22Rv1 (cell line): ENCODE measurements around the gene NUP98.

Source experiments
- CTCF ChIP-seq: fragments of 450-650 bp; IDR thresholded peaks from 2 replicates; pipeline ENCODE4 v1.5.1; 2017; ENCODE audit warnings: mild to moderate bottlenecking
- ZFX ChIP-seq: fragments of 450-650 bp; IDR thresholded peaks from 2 replicates; pipeline ENCODE4 v1.6.1; 2017; ENCODE audit warnings: antibody characterized with exemption, borderline replicate concordance

- TF ChIP-seq CTCF, result no peak
- no peak for TF ChIP-seq ZFX
Observed at GRCh38 chr11:3843326-3843725, 46.0 kb upstream of the NUP98 start.
